Measurements from ENCODE around the gene SERF1B.
"Not testable (repeated sequence)": the region's sequence is repeated elsewhere in the genome, so short reads cannot be mapped to it uniquely, and the experiment has no call there.

SERF1B gene

DNA sequence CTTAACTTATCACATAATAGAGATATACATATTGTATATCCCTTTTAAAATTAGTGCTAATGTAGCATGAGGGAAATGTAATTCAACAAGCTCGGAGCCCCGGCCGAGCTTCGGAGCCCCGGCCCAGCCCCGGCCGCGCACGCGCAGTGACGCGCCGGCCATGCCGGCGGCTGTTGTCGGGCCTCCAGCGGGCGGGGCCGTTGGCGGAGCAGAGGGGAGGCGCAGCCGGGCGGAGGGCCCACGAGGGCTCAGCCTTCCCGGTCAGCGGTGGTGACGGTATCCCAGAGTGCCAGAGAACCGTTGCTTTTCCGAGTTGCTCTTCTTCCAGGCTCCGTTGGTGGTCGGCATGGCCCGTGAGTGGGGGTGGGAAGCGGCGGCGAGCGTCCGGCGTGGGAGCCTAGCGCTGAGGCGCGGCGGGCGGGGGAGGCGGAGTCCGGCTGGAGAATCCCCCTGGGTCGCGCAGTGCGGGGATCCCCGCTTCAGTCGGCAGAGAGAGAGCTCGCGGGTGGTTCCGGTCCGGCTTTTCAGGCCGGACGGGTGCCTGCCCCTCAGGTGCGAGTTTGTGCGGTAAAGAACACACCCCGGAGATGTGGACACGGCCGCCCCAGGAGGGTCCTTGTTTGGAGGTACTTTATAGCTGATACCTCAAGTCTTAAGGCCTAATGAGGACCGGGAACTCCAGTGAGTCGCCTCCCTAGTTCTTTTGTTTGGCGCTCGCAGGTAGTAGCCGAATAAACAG lies at the start of gene SERF1B:
SERF1B (plus strand) TSS at position 146 of the 739 bp plus-strand sequence; CDS start at position 347, 201 bp downstream.
- not testable (repeated sequence) for DNase-seq

DNA sequence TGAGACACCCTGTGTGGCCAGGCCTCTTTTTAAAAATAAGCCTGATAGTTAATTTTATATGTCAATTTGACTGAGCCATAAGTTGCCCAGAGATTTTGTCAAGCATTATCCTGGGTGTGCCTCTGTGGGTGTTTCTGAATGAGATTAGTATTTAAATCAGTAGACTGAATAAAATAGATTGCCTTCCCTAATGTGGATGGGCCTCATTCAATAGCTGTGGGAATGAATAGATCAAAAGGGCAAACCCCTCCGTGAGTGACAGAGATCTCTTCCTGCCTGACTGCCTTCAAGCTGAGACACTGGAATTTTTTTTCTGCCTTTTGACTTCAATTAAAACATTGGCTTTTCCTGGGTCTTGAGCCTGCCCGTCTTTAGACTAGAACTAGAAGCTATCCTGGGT lies 33.3 kb upstream of the SERF1B start:
- DNase-seq = not testable (repeated sequence)

DNA sequence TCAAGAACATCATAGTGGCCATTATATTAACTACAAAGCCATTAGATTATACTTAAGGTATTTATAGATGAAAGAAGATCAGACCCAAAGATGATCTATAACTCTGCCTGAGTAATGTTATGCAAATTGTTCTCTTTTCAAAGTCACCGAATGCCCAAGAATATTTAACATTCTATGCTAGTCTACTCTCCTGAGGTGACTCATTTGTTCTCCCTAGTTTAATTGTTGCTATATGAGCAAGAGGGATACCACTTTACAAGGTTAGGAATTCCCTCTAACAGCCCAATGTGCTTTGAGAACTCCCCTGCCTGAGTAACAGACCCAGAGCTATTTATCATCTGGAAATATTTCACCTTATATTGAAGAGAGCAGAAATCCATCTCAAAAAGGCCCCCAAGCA lies 29.5 kb upstream of the SERF1B start:
- not testable (repeated sequence) for DNase-seq

GRCh38 chr5:70020660-70021059 lies 4.4 kb upstream of the SERF1B start:
- DNase-seq = not testable (repeated sequence)

DNA sequence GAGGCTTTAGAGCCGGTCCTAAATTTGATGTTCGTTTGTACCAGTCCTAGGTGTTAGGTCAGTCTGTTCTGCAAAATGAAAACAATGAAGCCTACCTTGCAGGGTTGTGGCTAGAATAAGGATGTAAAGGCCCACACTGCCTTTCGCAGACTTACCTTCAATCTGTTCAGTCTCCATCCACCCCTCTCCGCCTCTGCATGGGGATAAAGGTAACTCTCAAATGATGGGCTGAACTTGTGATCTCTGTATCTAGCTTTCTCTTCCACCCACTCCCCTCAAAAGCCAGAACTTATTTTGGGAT lies 744 bp downstream of the SERF1B start:
- DNase-seq = not testable (repeated sequence)

DNA sequence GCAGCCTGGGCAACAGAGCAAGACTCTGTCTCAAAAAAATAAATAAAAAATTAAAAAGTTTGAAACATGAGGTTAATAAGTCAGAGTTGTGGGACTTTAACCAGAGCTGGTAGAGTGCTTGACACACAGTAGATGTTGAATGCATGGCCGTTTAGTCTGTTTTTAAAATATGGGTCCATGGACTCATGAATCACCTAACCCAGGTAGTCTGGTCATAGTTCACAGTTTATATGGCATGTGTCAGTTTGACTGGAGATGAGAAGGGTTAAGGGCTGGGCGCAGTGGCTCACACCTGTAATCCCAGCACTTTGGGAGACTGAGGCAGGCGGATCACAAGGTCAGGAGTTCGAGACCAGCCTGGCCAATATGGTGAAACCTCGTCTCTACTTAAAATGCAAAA lies 6.2 kb downstream of the SERF1B start:
- not testable (repeated sequence) for DNase-seq

- not testable (repeated sequence) for DNase-seq
These were observed 16.4 kb downstream of the SERF1B start for GRCh38 chr5:70041411-70041810.

DNA sequence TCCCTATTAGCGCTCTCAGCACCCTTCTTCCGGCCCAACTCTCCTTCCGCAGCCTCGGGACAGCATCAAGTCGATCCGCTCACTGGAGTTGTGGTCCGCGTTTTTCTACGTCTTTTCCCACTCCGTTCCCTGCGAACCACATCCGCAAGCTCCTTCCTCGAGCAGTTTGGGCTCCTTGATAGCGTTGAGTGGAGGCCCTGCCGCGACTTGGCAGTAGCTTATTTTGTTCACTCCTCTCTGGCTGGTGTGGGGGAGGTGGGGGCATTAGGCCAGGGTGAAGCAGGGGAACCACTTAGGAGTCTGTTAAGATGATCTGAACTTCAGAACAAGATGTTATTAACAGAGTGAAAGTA lies 24.7 kb downstream of the SERF1B start:
- not testable (repeated sequence) for DNase-seq

GRCh38 chr5:70056289-70056942 lies 31.4 kb downstream of the SERF1B start:
- not testable (repeated sequence) for DNase-seq

- not testable (repeated sequence) for DNase-seq
These were observed 32.1 kb downstream of the SERF1B start for GRCh38 chr5:70057140-70057539.

GRCh38 chr5:70077632-70078031 lies 52.6 kb downstream of the SERF1B start:
- DNase-seq = not testable (repeated sequence)

GRCh38 chr5:70088907-70089464 lies 63.9 kb downstream of the SERF1B start:
- DNase-seq = not testable (repeated sequence)

- not testable (repeated sequence) for DNase-seq
These were observed 66.7 kb downstream of the SERF1B start for GRCh38 chr5:70091776-70092175.

Measured in NCI-H526 treated with DMSO at 0.1 percent for 48 hours (cell line).